ENCODE measurements around the gene PGK2. TPM values are rescaled to one million over a fixed set of nuclear protein-coding genes. Genes with fewer than 3 reads are reported as not detected.

PGK2 gene
- total and polyA plus RNA-seq, 2 of the 8 experiments (the other 6 are each of a cell fraction or from before 2014, with no cell fraction given), result not detected

- no peak overlapping the region for H2BK15ac ChIP-seq (ENCODE audit: low read length)
- no peak overlapping the region for H3K14ac ChIP-seq (ENCODE audit: insufficient read length)
- H3K9ac ChIP-seq (replicated peaks in 1 of 4; ENCODE audit: extremely low read depth in 1 of 4, low read depth in 3 of 4, low read length in 3 of 4), result no peak overlapping the region
- ChIA-PET CTCF (ENCODE audit: partially characterized antibody) (interaction anchor here (1.0 kb wide), 1 partner anchor 210 kb away, joined by 3 read pairs; no protein-coding TSS in a partner anchor), POLR2A (ENCODE audit: partially characterized antibody) (no interaction called here)
- no peaks in the 10 kb centered on the region for H3K79me2 ChIP-seq (ENCODE audit: control insufficient read depth in 1 of 2, insufficient read depth in 2 of 2, low read length in 2 of 2)
- H3K36me3 ChIP-seq (ENCODE audit: control insufficient read depth in 2 of 4, insufficient read depth in 4 of 4, low read length in 3 of 4), result no peaks in the 10 kb centered on the region
- no peak overlapping the region for H4K91ac ChIP-seq (replicated peaks; ENCODE audit: insufficient read length, low read length)
- no peaks in the 10 kb centered on the region for H3K23me2 ChIP-seq (ENCODE audit: low read depth, low read length)
- H3K4me2 ChIP-seq (ENCODE audit: insufficient read depth in 1 of 2, low read depth in 2 of 2, low read length in 2 of 2), result no peak overlapping the region
- WGBS, 2 experiments (ENCODE audit: extremely low coverage in 1 of 2, insufficient coverage in 1 of 2, insufficient read length in 1 of 2, insufficient replicate concordance in 2 of 2, low coverage in 1 of 2, low lambda C conversion rate in 2 of 2, missing lambda C conversion rate in 1 of 2), result 62% methylated on average over 1 of the region's 1 CpG; no CpG with 5 or more reads in 1 of the 2 experiments
- H4K8ac ChIP-seq (ENCODE audit: extremely low read depth, insufficient read depth, low read length), result no peak overlapping the region
- H3K23ac ChIP-seq (ENCODE audit: insufficient read length), result no peak overlapping the region
- H3K18ac ChIP-seq (ENCODE audit: extremely low read depth, low read length), result no peak overlapping the region
- no peaks in the 10 kb centered on the region for H3K27me3 ChIP-seq (replicated peaks in 1 of 4; ENCODE audit: control insufficient read depth in 3 of 4, extremely low read depth in 1 of 4, insufficient read depth in 3 of 4, low read length in 3 of 4)
- H3K9me3 ChIP-seq (ENCODE audit: insufficient read depth in 2 of 2, low read depth in 1 of 2, low read length in 1 of 2), result no peaks in the 10 kb centered on the region
- H3K79me1 ChIP-seq (ENCODE audit: low read depth, low read length), result no peaks in the 10 kb centered on the region
- H2BK20ac ChIP-seq (ENCODE audit: low read length), result no peak overlapping the region
- no peak overlapping the region for H3K27ac ChIP-seq (ENCODE audit: low read depth, low read length)
- FAIRE-seq (no peak), DNase-seq (ENCODE audit: low read depth in 1 of 2, low spot score in 2 of 2) (no peak)
- no peak overlapping the region for H2AFZ ChIP-seq (ENCODE audit: low read length)
- H3K4me3 ChIP-seq (ENCODE audit: extremely low read depth in 1 of 4, insufficient read depth in 2 of 4, low read depth in 3 of 4, low read length in 4 of 4), result no peak overlapping the region
- no peak overlapping the region for H4K5ac ChIP-seq (ENCODE audit: insufficient read length, low read depth, low read length)
- no peak overlapping the region for H3K56ac ChIP-seq (replicated peaks; ENCODE audit: insufficient read length, low read depth, low read length)
- no peaks in the 10 kb centered on the region for H4K20me1 ChIP-seq (replicated peaks in 1 of 2; ENCODE audit: control insufficient read depth in 1 of 2, insufficient read depth in 2 of 2, low read length in 2 of 2)
- H2AK5ac ChIP-seq (ENCODE audit: low read depth, low read length), result no peak overlapping the region
- H2BK120ac ChIP-seq (replicated peaks; ENCODE audit: low read depth, low read length), result no peak overlapping the region
- H2BK5ac ChIP-seq (ENCODE audit: low read depth, low read length), result no peak overlapping the region
- TF ChIP-seq TEAD4 (IDR thresholded peaks at IDR 0.05; ENCODE audit: low read depth, low read length), result no peak
- no peak for TF ChIP-seq CHD1 (IDR thresholded peaks at IDR 0.05; ENCODE audit: low read depth, low read length)
- TF ChIP-seq SP4 (IDR thresholded peaks at IDR 0.05; ENCODE audit: low read length), result no peak
- TF ChIP-seq TBP (IDR thresholded peaks at IDR 0.05; ENCODE audit: low read depth, low read length), result no peak
- TF ChIP-seq KDM4A (IDR thresholded peaks at IDR 0.05; ENCODE audit: low read depth, low read length, severe bottlenecking), result no peak
- no peak for TF ChIP-seq ATF2 (IDR thresholded peaks at IDR 0.05; ENCODE audit: low read length)
- H2BK12ac ChIP-seq (ENCODE audit: low read depth, low read length), result no peak overlapping the region
- H3K4ac ChIP-seq (replicated peaks; ENCODE audit: insufficient read length, low read depth, low read length), result no peak overlapping the region
- no peaks in the 10 kb centered on the region; a peak in 1 of 7 replicates for H3K4me1 ChIP-seq (replicated peaks in 1 of 4; ENCODE audit: control insufficient read depth in 3 of 4, insufficient read depth in 4 of 4, low read length in 3 of 4)
Measured at GRCh38 chr6:49833386-49833785, 46.3 kb upstream of the PGK2 start.

All from H1 (cell line).